Measurements from ENCODE around the gene FA2H.
"Not testable (repeated sequence)": the region's sequence is repeated elsewhere in the genome, so short reads cannot be mapped to it uniquely, and the experiment has no call there.

Gene FA2H

DNA sequence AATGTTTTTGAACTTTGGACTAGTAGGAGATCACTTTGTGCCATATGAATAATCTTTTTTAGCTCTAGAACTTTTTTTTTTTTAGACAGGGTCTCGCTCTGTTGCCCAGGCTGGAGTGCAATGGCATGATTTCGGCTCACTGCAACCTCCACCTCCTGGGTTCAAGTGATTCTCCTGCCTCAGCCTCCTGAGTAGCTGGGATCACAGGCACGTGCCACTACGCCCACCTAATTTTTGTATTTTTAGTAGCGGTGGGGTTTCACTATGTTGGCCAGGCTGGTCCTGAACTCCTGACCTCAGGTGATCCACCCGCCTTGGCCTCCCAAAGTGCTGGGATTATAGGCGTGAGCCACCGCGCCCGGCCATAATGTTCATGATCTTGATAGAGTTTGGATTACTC lies 105.7 kb downstream of the FA2H start:
- DNase-seq, result not testable (repeated sequence)

DNA sequence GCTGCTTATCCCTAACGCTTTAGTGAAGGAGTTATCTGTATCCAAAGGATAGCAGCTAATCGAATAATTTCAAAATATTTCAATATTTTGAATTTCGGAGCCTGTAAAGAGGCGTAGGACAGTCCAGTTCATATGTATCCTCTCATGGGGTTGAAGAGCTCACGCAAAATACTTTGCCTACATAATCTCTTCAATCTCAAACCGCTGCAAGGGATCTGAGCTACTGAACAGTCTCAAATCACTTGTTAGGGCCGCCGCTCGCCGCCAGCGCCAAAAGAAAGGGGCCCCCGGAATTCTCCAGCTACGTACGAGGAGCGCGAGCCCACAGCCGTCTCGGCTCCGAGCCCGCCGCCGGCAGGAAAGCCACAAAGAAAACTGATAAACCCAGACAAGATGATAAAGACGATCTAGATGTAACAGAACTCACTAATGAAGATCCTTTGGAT lies 107.3 kb downstream of the FA2H start:
- peak; percentile 15 for DNase-seq

DNA sequence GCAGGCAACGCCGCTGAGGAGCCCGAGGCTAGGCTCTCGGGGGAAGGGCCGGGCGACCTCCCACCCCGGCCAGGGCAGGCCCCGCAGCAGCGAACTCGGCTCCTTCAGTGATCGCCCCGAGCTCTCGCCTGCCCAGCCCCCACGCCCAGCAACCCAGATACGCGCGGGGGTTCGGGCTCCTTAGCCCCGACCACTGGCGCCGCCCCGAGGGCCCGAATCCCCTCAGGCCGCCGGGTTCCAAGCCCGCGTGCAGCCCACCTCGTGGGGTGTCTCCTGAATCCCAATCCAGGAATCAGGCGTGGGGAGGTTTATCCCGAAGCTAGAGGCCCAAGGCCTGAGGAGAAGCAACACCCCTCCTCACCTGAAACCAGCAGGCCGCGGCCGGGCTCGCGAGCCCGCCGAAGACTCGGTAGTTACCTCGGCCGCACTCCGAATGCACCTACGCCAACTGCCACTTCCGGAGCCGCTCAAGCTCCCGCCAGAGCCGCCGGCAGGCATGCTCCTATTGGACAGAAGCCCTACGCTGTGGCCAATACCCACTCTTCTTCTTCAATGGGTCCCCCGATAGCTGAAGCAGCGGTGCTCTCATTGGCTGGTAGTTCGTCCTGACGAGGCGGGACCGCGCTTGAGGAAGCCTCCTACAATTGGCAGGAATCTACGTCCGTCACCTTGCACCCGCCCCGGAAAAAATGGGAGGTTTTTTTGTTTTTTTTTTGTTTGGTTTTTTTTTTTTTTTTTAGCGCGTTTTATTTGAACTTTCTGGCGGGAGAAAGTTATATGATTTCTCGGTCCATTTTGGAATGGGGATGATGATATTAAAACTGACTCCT lies 108.0 kb downstream of the FA2H start, which contains the start of gene RFWD3:
TSS of gene RFWD3 (minus strand) at position 453 of the 830 bp plus-strand sequence. CDS start 5,428 bp downstream, outside the sequence.
- DNase-seq, result peak; percentile 99

DNA sequence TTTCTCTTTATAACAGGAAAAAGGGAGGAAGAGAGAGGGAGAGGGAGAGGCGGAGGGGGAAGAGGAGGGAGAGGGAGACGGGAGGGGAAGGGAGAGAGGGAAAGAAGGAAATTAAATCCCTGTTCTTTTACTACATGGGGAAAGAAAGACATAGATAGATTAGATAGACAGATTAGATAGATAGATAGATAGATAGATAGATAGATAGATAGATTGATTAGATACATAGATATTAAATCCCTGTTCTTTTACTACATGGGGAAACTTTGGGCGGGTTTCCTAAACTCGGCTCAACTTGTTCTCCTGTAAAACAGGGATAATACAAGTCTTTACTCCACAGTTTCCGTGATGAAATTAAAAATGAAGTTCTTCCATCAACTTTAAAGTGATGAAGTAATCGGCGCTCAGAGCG lies 108.6 kb downstream of the FA2H start:
- no peak for DNase-seq
